ENCODE results near the gene HAPLN2. TPM values are rescaled to one million over a fixed set of nuclear protein-coding genes. Genes with fewer than 3 reads are reported as not detected.

HAPLN2 gene
- total and polyA plus RNA-seq, 2 of the 8 experiments (the other 6 are each of a cell fraction or from before 2014, with no cell fraction given) = 0.19 to 0.51 TPM

DNA sequence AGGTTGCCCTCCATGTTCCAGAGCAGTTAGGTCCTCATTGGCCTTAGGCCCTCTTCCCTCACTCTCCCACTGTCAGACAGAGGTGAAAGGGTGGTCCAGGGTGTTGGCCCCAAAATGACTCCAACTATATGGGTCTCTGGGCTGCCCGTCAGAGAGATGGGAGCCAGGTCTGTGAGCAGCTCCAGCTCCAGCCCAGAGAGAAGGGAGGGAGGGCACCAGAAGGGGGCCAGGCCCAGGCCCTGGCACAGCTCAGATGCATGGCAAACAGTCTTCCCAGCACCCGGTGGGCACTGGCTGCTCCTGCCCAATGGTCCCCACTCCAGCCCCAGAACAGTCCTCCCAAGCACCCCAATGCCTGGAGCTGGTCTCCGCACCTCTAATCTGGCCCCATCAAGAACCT lies 24.9 kb downstream of the HAPLN2 start:
- no peaks in the 10 kb centered on the region for H3K79me1 ChIP-seq (ENCODE audit: low read depth, low read length)
- H4K20me1 ChIP-seq (replicated peaks in 1 of 2; ENCODE audit: control insufficient read depth in 1 of 2, insufficient read depth in 2 of 2, low read length in 2 of 2) = peaks cover 0 to 6% of the 10 kb centered on the region in 2 experiments
- H3K27ac ChIP-seq (ENCODE audit: low read depth, low read length) = no peak overlapping the region
- no peaks in the 10 kb centered on the region for H3K79me2 ChIP-seq (ENCODE audit: control insufficient read depth in 1 of 2, insufficient read depth in 2 of 2, low read length in 2 of 2)
- no peak overlapping the region for H3K23ac ChIP-seq (ENCODE audit: insufficient read length)
- peaks cover 8 to 23% (median 15%) of the 10 kb centered on the region in 4 experiments for H3K4me1 ChIP-seq (replicated peaks in 1 of 4; ENCODE audit: control insufficient read depth in 3 of 4, insufficient read depth in 4 of 4, low read length in 3 of 4)
- 0 out of 2 replicates have a peak overlapping the region, but pooled peaks have one; percentile 4 for H3K18ac ChIP-seq (ENCODE audit: extremely low read depth, low read length)
- H3K4me3 ChIP-seq (ENCODE audit: extremely low read depth in 1 of 4, insufficient read depth in 2 of 4, low read depth in 3 of 4, low read length in 4 of 4) = no peak overlapping the region
- H4K8ac ChIP-seq (ENCODE audit: extremely low read depth, insufficient read depth, low read length) = no peak overlapping the region
- peak overlapping the region; percentile 60; the same call in 1 of the 2 replicates for H2BK12ac ChIP-seq (ENCODE audit: low read depth, low read length)
- ChIA-PET CTCF (ENCODE audit: partially characterized antibody) (interaction anchor here (0.6 to 43.0 kb wide), 11 partner anchors 16 to 277 kb away, joined by 3 to 868 read pairs (median 6); partner anchors contain the start of genes CRABP2, HAPLN2, MEF2D and NES), POLR2A (ENCODE audit: partially characterized antibody) (interaction anchor here (0.7 to 3.6 kb wide), 8 partner anchors 8 to 619 kb away, joined by 3 to 22 read pairs (median 5); partner anchors contain the start of gene NES)
- FAIRE-seq (no peak), DNase-seq (ENCODE audit: low read depth in 1 of 2, low spot score in 2 of 2) (no peak)
- no peak overlapping the region for H3K9ac ChIP-seq (replicated peaks in 1 of 4; ENCODE audit: extremely low read depth in 1 of 4, low read depth in 3 of 4, low read length in 3 of 4)
- no peaks in the 10 kb centered on the region for H3K9me3 ChIP-seq (ENCODE audit: insufficient read depth in 2 of 2, low read depth in 1 of 2, low read length in 1 of 2)
- no peak overlapping the region for H2AFZ ChIP-seq (ENCODE audit: low read length)
- H3K36me3 ChIP-seq (ENCODE audit: control insufficient read depth in 2 of 4, insufficient read depth in 4 of 4, low read length in 3 of 4) = no peaks in the 10 kb centered on the region
- no peak overlapping the region for H4K5ac ChIP-seq (ENCODE audit: insufficient read length, low read depth, low read length)
- no peak overlapping the region for H2BK15ac ChIP-seq (ENCODE audit: low read length)
- H2BK120ac ChIP-seq (replicated peaks; ENCODE audit: low read depth, low read length) = no peak overlapping the region
- peaks cover 11 to 81% (median 63%) of the 10 kb centered on the region in 4 experiments for H3K27me3 ChIP-seq (replicated peaks in 1 of 4; ENCODE audit: control insufficient read depth in 3 of 4, extremely low read depth in 1 of 4, insufficient read depth in 3 of 4, low read length in 3 of 4)
- no peak overlapping the region for H4K91ac ChIP-seq (replicated peaks; ENCODE audit: insufficient read length, low read length)
- peak overlapping the region; percentile 54; the same call in 1 of the 2 replicates for H2AK5ac ChIP-seq (ENCODE audit: low read depth, low read length)
- no peak overlapping the region for H3K56ac ChIP-seq (replicated peaks; ENCODE audit: insufficient read length, low read depth, low read length)
- no peak overlapping the region for H2BK5ac ChIP-seq (ENCODE audit: low read depth, low read length)
- no peak overlapping the region for H2BK20ac ChIP-seq (ENCODE audit: low read length)
- H3K4me2 ChIP-seq (ENCODE audit: insufficient read depth in 1 of 2, low read depth in 2 of 2, low read length in 2 of 2) = no peak overlapping the region
- peaks cover 13% of the 10 kb centered on the region; the same call in 1 of the 2 replicates for H3K23me2 ChIP-seq (ENCODE audit: low read depth, low read length)
- H3K14ac ChIP-seq (ENCODE audit: insufficient read length) = no peak overlapping the region
- WGBS, 2 experiments (ENCODE audit: extremely low coverage in 1 of 2, insufficient coverage in 1 of 2, insufficient read length in 1 of 2, insufficient replicate concordance in 2 of 2, low coverage in 1 of 2, low lambda C conversion rate in 2 of 2, missing lambda C conversion rate in 1 of 2) = 87% methylated on average over 3 of the region's 3 CpGs; no CpG with 5 or more reads in 1 of the 2 experiments
- no peak overlapping the region for H3K4ac ChIP-seq (replicated peaks; ENCODE audit: insufficient read length, low read depth, low read length)
- TF ChIP-seq RXRA (IDR thresholded peaks at IDR 0.05; ENCODE audit: insufficient read depth, low read depth, low read length) (no peak), TEAD4 (IDR thresholded peaks at IDR 0.05; ENCODE audit: low read depth, low read length) (no peak), ZNF274 (IDR thresholded peaks at IDR 0.05; ENCODE audit: borderline replicate concordance, extremely low read depth, low read length) (no peak), TAF1 (IDR thresholded peaks at IDR 0.05; ENCODE audit: low read depth, low read length) (no peak), CHD1 (IDR thresholded peaks at IDR 0.05; ENCODE audit: low read depth, low read length) (no peak), E2F6 (IDR thresholded peaks at IDR 0.05) (no peak), GTF2F1 (IDR thresholded peaks at IDR 0.05; ENCODE audit: borderline replicate concordance, low read depth, low read length) (no peak), NRF1 (IDR thresholded peaks at IDR 0.05; ENCODE audit: low read depth, low read length) (no peak), SUZ12 (IDR thresholded peaks at IDR 0.05; ENCODE audit: low read length) (no peak), NANOG (IDR thresholded peaks at IDR 0.05; ENCODE audit: insufficient read depth, low read depth, low read length, poor library complexity, severe bottlenecking) (no peak)
- TF ChIP-seq, protein P1, sequence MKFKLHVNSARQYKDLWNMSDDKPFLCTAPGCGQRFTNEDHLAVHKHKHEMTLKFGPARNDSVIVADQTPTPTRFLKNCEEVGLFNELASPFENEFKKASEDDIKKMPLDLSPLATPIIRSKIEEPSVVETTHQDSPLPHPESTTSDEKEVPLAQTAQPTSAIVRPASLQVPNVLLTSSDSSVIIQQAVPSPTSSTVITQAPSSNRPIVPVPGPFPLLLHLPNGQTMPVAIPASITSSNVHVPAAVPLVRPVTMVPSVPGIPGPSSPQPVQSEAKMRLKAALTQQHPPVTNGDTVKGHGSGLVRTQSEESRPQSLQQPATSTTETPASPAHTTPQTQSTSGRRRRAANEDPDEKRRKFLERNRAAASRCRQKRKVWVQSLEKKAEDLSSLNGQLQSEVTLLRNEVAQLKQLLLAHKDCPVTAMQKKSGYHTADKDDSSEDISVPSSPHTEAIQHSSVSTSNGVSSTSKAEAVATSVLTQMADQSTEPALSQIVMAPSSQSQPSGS (IDR thresholded peaks at IDR 0.05; ENCODE audit: low read length) = no peak

Data from H1 (cell line).